Activated CD8-positive, alpha-beta memory T cell treated with anti-CD3 and anti-CD28 coated beads, Interleukin-2, amount 50 U/mL, for 1 hour (primary cell): ENCODE results near the gene WDR43.

Experiments used
- DNase-seq: peaks from one replicate; pipeline ENCODE4 v3.0.0-alpha.2; 2020; ENCODE audit errors: extremely low read depth

Gene WDR43

DNA sequence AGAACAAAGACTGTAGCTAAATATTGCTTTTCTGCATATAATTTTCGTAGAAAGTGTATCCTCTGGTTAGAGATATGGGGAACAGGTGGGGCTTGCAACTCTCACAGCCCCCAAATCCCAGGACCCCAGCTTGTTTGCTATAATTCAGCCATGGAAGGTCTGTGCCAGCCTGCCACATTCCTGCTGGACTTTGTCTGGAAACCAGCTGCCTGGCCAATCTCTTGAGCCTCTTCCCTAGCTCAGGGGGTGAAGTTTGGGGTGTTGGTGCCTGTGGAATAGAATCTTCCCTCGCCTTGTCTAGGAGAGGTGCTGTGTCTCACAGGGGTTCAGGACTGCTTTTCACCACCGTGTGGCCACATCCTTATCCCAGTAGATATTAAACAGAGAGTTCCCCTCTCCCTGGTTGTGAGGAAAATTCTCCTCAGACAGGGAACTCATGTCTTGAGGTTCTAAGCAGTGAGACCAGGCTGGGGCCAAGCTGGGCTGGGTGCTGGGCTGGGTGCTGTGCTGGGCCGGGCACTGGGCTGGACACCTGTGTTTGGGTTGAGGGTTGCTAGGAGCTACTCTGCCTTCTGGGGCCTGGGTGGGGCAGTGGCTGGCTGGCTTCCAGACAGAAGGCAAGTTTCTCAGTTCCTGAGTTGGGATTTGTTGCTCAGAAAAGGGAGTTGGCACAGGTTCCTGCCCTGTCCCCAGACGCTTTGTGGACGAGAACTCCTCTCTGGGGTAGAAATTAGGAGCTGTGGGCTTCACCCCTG, 98.9 kb downstream of the WDR43 start:
- no peak for DNase-seq

DNA sequence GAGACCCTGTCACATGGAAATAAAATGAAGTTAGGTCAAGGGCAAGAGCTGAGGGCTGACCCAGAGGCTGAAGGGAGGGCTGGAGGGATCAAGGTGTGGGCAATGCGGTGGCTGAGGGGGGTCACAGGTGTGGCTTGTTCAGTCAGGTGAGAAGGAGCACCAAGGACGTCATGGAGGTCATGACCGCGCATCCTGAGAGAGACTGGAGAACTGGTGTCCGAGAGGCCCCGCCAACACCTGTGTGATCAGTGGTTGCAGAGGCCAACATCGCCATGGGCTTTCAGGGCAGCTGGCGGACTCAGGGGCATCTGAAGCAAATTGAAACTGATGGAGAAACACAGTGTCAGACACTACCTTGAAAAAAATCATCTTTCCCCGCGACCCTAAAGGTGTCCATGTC, 99.6 kb downstream of the WDR43 start:
- DNase-seq = no peak

DNA sequence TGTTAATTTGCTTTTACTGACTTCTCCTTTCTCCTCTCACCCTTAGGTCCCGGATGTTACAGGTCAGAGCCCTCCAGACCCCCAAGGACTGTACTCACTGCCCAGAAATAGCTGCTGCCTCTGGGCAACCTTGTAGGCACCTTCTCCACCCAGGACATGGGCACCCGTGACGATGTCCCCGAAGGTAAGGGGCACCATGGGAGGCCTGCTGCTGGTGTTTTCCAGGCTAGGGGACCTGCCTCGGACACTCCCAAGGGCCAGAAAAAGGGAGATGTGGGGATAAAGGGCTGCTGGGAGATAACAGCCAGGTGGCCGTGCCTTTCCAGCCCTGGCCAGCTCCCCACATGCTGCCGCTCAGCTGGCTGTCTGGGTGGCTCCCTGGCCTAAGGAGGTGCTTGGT, 100.2 kb downstream of the WDR43 start:
- DNase-seq = no peak

DNA sequence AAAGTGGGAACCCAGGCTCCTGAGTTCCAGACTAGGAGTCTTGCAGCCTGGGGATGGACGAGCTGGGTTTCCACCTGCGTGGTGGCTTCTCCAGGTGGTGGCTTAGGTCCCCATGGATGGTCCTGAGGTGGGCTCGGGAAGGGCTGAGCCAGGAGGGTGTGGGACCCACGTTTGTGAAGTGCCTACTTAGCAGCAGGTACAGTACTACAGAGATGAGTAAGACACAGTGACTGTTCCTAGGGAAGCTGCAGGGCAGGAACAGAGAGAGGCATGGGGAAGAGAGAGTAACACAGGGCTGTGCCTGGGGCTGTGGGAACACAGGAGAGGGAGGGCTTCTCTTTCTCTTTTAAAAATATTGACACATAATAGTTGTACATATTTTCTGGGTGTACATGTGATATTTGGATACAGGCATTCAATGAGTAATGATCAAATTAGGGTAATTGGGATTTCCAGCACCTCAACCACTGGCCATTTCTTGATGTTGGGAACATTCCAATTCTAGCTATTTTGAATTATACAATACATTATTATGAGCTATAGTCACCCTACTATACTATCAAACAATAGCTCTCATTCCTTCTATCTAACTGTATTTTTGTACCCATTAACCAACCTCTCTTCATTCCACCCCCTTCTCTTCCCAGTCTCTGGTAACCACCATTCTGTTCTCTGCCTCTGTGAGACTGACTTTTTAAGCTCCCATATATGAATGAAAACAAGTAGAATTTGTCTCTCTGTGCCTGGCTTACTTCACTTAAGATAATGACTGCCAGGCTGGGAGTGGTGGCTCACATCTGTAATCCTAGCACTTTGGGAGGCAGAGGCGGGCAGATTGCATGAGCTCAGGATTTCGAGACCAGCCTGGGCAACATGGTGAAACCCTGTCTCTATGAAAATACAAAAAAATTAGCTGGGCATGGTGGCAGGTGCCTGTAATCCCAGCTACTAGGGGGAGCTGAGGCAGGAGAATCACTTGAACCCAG, 101.6 kb downstream of the WDR43 start:
- DNase-seq = no peak

DNA sequence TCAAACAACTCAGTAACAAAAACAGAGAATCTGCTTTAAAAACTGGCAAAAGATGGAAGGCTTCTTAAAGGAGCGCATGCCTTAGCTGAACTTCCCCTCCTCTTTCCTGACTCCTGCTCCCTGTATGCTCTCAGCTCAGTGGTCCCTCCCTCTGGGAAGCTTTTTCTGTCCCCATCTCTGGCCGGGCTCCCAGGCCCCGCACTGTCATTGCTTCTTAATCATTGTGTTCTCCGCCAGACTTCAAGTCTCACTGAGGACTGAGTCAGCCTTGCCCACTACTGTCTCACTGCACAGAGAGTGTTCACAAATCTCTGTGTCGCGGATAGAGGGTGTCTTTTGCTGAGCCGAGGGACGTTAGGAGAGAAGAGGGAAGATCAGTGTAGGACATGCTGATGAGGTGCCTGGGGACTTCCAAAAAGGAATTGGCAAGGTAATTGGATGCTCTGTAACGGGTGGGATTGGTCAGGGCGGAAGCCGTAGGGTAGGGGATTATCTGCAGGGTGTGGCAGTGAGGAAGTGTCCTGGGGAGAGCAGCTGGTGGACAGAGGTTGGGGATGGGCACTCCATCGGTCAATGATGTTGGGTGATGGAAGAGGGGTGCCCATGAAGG, 102.9 kb downstream of the WDR43 start:
- no peak for DNase-seq
